Thoracic aorta (tissue), 2 donors: ENCODE measurements around the gene DLGAP1. TPM values are rescaled to one million over a fixed set of nuclear protein-coding genes. Genes with fewer than 3 reads are reported as not detected.

Source experiments
- ATAC-seq: fragments of 150-250 bp; one replicate; pipeline ENCODE4 v1.8.0; 2017; ENCODE audit warnings: low read depth; ENCODE audit not compliant: insufficient number of reproducible peaks, low FRiP score
- DNase-seq: peaks from one replicate; pipeline ENCODE4 v3.0.0-alpha.2; 2020; ENCODE audit warnings: low spot score
- H3K27ac ChIP-seq, 2 donors: fragments of 200-600 bp; sonication (generic); 1 replicate in 1 of 2; 2 replicates in 1 of 2; pipeline ENCODE4 v1.5.1; 2016; ENCODE audit warnings: mild to moderate bottlenecking in 2 of 2, moderate library complexity in 2 of 2
- H3K27me3 ChIP-seq: fragments of 200-600 bp; sonication (generic); replicated peaks from 2 replicates; pipeline ENCODE4 v1.6.0; 2016; ENCODE audit warnings: mild to moderate bottlenecking; ENCODE audit not compliant: insufficient read depth
- H3K36me3 ChIP-seq: fragments of 200-600 bp; sonication (generic); one replicate; pipeline ENCODE4 v1.5.1; 2016
- H3K4me1 ChIP-seq, 2 donors: fragments of 200-600 bp; sonication (generic); 1 replicate in 1 of 2; 2 replicates in 1 of 2; pipeline versions ENCODE4 v1.5.1 to v1.6.0; 2016; ENCODE audit warnings: low read depth in 2 of 2, mild to moderate bottlenecking in 1 of 2; ENCODE audit not compliant: control insufficient read depth in 1 of 2
- H3K4me3 ChIP-seq: fragments of 200-600 bp; sonication (generic); 2 replicates; pipeline ENCODE4 v1.5.1; 2016; ENCODE audit warnings: mild to moderate bottlenecking
- H3K9me3 ChIP-seq: fragments of 200-600 bp; sonication (generic); 2 replicates; pipeline ENCODE4 v1.5.1; 2016
- CTCF ChIP-seq: fragments of 200-600 bp; sonication (generic); IDR thresholded peaks from one replicate; pipeline ENCODE4 v1.5.1; 2019; ENCODE audit warnings: antibody characterized with exemption
- total RNA-seq, 2 donors: library from RNA; depleted of rRNA; stranded (reverse); fragments of >200 nt; gene quantifications; one replicate each; pipeline versions ENCODE4 v1.1.0 to v1.2.3, GENCODE V29; 2016

Gene DLGAP1
- total RNA-seq, 2 donors from 2014 or later: 7.3 to 19.0 TPM

- TF ChIP-seq CTCF: no peak
- H3K4me3 ChIP-seq: no peak overlapping the region
- no peak for DNase-seq
Observed at GRCh38 chr18:3468833-3469232, 986.3 kb downstream of the DLGAP1 start.

GRCh38 chr18:3468066-3468705 is 986.9 kb downstream of the DLGAP1 start:
- Histone ChIP-seq H3K27ac (no peak overlapping the region), H3K27me3 (no peaks in the 10 kb centered on the region)
- no peak for ATAC-seq

More at GRCh38 chr18:3468833-3469232, 986.3 kb downstream of the DLGAP1 start:
- no peak for ATAC-seq
- Histone ChIP-seq H3K27me3 (no peaks in the 10 kb centered on the region), H3K27ac (no peak overlapping the region), H3K4me1 (peaks cover 0 to 4% of the 10 kb centered on the region in 2 donors), H3K9me3 (no peaks in the 10 kb centered on the region), H3K36me3 (no peaks in the 10 kb centered on the region)

GRCh38 chr18:3466872-3467271 is 988.2 kb downstream of the DLGAP1 start:
- ATAC-seq (no peak), DNase-seq (no peak)
- Histone ChIP-seq H3K9me3 (no peaks in the 10 kb centered on the region), H3K27ac (no peak overlapping the region), H3K27me3 (no peaks in the 10 kb centered on the region), H3K4me1 (peaks cover 0 to 4% of the 10 kb centered on the region in 2 donors), H3K4me3 (no peak overlapping the region), H3K36me3 (no peaks in the 10 kb centered on the region)
- no peak for TF ChIP-seq CTCF

More at GRCh38 chr18:3468066-3468705, 986.9 kb downstream of the DLGAP1 start:
- Histone ChIP-seq H3K9me3 (no peaks in the 10 kb centered on the region), H3K4me3 (no peak overlapping the region), H3K36me3 (no peaks in the 10 kb centered on the region), H3K4me1 (peaks cover 0 to 4% of the 10 kb centered on the region in 2 donors)
- DNase-seq: no peak
- TF ChIP-seq CTCF: no peak

- Histone ChIP-seq H3K4me1 (peaks cover 0 to 4% of the 10 kb centered on the region in 2 donors), H3K9me3 (no peaks in the 10 kb centered on the region), H3K36me3 (no peaks in the 10 kb centered on the region), H3K27me3 (no peaks in the 10 kb centered on the region), H3K27ac (no peak overlapping the region), H3K4me3 (no peak overlapping the region)
- TF ChIP-seq CTCF: no peak
- DNase-seq (no peak), ATAC-seq (no peak)
Observed at GRCh38 chr18:3466045-3466444, 989.1 kb downstream of the DLGAP1 start.

GRCh38 chr18:3463051-3463450 is 992.1 kb downstream of the DLGAP1 start:
- Histone ChIP-seq H3K27ac (no peak overlapping the region), H3K9me3 (no peaks in the 10 kb centered on the region), H3K27me3 (no peaks in the 10 kb centered on the region), H3K4me3 (no peak overlapping the region), H3K4me1 (peaks cover 14 to 17% of the 10 kb centered on the region in 2 donors), H3K36me3 (peaks cover 9% of the 10 kb centered on the region)
- no peak for DNase-seq
- no peak for TF ChIP-seq CTCF
- no peak for ATAC-seq
